ENCODE results near the gene AMOTL1.

DNA sequence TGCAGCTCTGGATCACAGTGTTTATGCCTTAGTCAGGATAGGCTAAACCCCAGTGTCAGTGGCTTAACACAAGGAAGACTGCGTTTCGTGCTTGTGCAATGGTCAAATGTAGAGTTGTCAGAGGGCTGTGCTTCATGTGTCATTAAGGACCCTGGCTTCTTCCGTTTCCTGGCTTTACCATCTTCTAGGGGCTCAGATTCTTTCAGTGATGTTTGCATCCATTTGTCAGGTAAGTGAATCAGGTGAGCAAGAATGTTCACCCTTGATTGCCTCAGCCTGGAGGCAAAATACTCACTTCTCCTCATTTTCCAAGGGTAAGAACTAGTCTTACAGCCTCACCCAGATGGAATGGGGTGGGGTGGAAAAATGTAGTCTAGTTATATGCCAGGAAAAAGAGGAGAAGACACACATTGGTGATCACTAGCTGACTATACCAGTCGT is 20.5 kb upstream of the AMOTL1 start:
- no peak for TF ChIP-seq CTCF (IDR thresholded peaks at IDR 0.05)
- TF ChIP-seq ZFX (IDR thresholded peaks at IDR 0.05; ENCODE audit: borderline replicate concordance) = no peak
